Measurements from ENCODE around the gene FTO. TPM values are rescaled to one million over a fixed set of nuclear protein-coding genes. Genes with fewer than 3 reads are reported as not detected.

Gene FTO
- total RNA-seq, 4 donors from 2014 or later: 64.4 to 116 (median 71.3) TPM

DNA sequence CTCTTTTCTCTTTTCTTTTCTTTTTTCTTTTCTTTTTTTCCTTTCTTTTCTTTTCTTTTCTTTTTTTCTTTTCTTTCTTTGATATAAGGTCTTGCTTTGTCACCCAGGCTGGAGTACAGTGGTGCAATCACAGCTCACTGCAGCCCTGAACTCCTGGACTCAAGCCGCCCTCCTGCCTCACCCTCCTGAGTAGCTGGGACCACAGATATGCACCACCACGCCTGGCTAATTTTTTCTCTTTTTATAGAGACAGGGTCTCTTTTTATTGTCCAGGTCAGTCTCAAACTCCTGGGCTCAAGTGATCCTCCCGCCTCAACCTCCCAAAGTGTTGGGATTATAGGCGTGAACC, 436.8 kb downstream of the FTO start:
- DNase-seq (ENCODE audit: low spot score in 2 of 2): no peak
- no peaks in the 10 kb centered on the region for H3K27me3 ChIP-seq
- no peak overlapping the region for H3K4me3 ChIP-seq
- no peaks in the 10 kb centered on the region for H3K9me3 ChIP-seq
- no peaks in the 10 kb centered on the region for H3K4me1 ChIP-seq
- H3K36me3 ChIP-seq: no peaks in the 10 kb centered on the region
- 94% methylated on average over 4 of the region's 4 CpGs for WGBS
- no peak overlapping the region for H3K27ac ChIP-seq
- TF ChIP-seq POLR2AphosphoS5 (IDR thresholded peaks at IDR 0.05) (no peak), EP300 (IDR thresholded peaks at IDR 0.05) (no peak), CTCF (IDR thresholded peaks at IDR 0.05) (no peak), POLR2A (IDR thresholded peaks at IDR 0.05) (no peak)

- TF ChIP-seq CTCF (IDR thresholded peaks at IDR 0.05) (no peak), EP300 (IDR thresholded peaks at IDR 0.05) (no peak), POLR2A (IDR thresholded peaks at IDR 0.05) (no peak), POLR2AphosphoS5 (IDR thresholded peaks at IDR 0.05) (no peak)
- H3K4me1 ChIP-seq: no peaks in the 10 kb centered on the region
- H3K27ac ChIP-seq: no peak overlapping the region
- no peaks in the 10 kb centered on the region for H3K9me3 ChIP-seq
- no peak for DNase-seq (ENCODE audit: low spot score in 2 of 2)
- H3K27me3 ChIP-seq: no peaks in the 10 kb centered on the region
- H3K36me3 ChIP-seq: no peaks in the 10 kb centered on the region
- H3K4me3 ChIP-seq: no peak overlapping the region
- 75% methylated on average over 4 of the region's 4 CpGs for WGBS
These were observed 438.8 kb downstream of the FTO start for GRCh38 chr16:54142787-54143186.

GRCh38 chr16:54143410-54143809, 439.5 kb downstream of the FTO start:
- no peaks in the 10 kb centered on the region for H3K27me3 ChIP-seq
- TF ChIP-seq POLR2AphosphoS5 (IDR thresholded peaks at IDR 0.05) (no peak), EP300 (IDR thresholded peaks at IDR 0.05) (no peak), CTCF (IDR thresholded peaks at IDR 0.05) (no peak), POLR2A (IDR thresholded peaks at IDR 0.05) (no peak)
- no peak for DNase-seq (ENCODE audit: low spot score in 2 of 2)
- H3K9me3 ChIP-seq: no peaks in the 10 kb centered on the region
- no peak overlapping the region for H3K27ac ChIP-seq
- no peak overlapping the region for H3K4me3 ChIP-seq
- no peaks in the 10 kb centered on the region for H3K4me1 ChIP-seq
- H3K36me3 ChIP-seq: no peaks in the 10 kb centered on the region
- WGBS: 89% methylated on average over 4 of the region's 4 CpGs

DNA sequence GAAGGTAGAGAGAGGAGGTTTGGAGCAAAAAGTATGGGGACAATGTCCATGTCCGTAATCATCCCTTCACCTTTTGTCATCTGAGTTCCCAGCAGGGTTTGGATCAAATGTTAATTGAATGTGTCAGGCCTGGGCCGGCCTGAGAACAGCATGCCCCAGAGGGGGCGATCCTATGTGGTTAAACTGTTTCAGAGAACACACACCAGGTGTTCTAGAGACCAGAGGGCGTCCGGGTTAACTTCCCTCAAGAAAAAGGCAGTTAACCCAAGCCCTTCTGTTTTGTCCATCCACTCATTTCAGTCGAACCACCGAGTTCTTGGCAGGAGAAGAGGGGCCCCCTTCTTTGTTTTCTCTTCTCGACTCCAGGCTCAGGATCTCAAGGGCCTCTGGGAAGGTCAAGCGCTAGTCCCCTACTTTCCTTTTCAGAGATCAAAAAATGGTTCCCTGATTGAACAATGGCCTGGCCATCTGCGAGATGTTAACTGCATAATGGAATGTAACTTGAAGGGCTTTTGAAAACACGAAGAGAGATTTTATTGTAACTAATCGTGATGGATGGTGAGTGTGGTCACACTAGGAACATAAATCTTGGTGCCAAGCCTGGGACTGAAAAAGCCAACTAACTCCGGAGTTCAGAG, 440.1 kb downstream of the FTO start:
- TF ChIP-seq POLR2A (IDR thresholded peaks at IDR 0.05) (no peak), POLR2AphosphoS5 (IDR thresholded peaks at IDR 0.05) (no peak), EP300 (IDR thresholded peaks at IDR 0.05) (no peak), CTCF (IDR thresholded peaks at IDR 0.05) (no peak)
- H3K4me3 ChIP-seq: no peak overlapping the region
- no peak overlapping the region for H3K27ac ChIP-seq
- no peaks in the 10 kb centered on the region for H3K9me3 ChIP-seq
- no peaks in the 10 kb centered on the region for H3K4me1 ChIP-seq
- 67% methylated on average over 13 of the region's 13 CpGs for WGBS
- no peaks in the 10 kb centered on the region for H3K27me3 ChIP-seq
- DNase-seq (ENCODE audit: low spot score in 2 of 2): no peak
- H3K36me3 ChIP-seq: no peaks in the 10 kb centered on the region

DNA sequence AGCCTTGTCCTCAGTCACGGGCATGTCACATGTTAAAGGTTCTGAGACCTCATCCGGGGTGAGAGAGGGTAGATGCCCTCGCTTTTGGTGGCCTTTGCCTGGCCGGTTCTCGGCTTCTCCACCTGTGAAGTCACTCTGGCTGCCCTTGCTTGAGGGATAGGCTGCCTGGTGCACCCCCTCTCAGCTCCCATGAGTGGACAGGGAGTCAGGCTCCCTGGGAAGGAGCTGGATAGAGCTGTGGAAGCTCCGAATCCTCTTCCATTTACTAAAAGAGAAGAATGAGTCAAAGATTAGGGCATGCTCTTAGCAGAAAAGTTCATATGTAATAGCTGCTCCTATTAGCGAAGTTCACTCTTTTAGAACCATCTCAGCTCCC, 440.6 kb downstream of the FTO start:
- WGBS: 88% methylated on average over 7 of the region's 7 CpGs
- Histone ChIP-seq H3K27me3 (no peaks in the 10 kb centered on the region), H3K4me3 (no peak overlapping the region), H3K36me3 (no peaks in the 10 kb centered on the region), H3K4me1 (no peaks in the 10 kb centered on the region), H3K27ac (no peak overlapping the region), H3K9me3 (no peaks in the 10 kb centered on the region)
- no peak for DNase-seq (ENCODE audit: low spot score in 2 of 2)
- no peak for TF ChIP-seq POLR2AphosphoS5 (IDR thresholded peaks at IDR 0.05)
- no peak for TF ChIP-seq POLR2A (IDR thresholded peaks at IDR 0.05)
- no peak for TF ChIP-seq EP300 (IDR thresholded peaks at IDR 0.05)
- TF ChIP-seq CTCF (IDR thresholded peaks at IDR 0.05): no peak
